GM12891 (cell line): Measurements from ENCODE around the gene SHOC1.

ENCODE experiments used
- POLR2A ChIP-seq: IDR thresholded peaks from 2 replicates; pipeline ENCODE4 v1.6.1; 2011; ENCODE audit warnings: low read depth, low read length, control low read depth
- POLR2AphosphoS5 ChIP-seq: IDR thresholded peaks from 2 replicates; pipeline ENCODE4 v1.6.1; 2011; ENCODE audit warnings: low read depth, low read length, control low read depth
- POU2F2 ChIP-seq: IDR thresholded peaks from 2 replicates; pipeline ENCODE4 v1.6.1; 2011; ENCODE audit warnings: low read depth, mild to moderate bottlenecking, control low read depth, low read length, moderate library complexity

GRCh38 chr9:111819360-111819759 is 24.6 kb upstream of the SHOC1 start:
- TF ChIP-seq POU2F2 (no peak), POLR2A (no peak), POLR2AphosphoS5 (no peak)
